Right ventricle myocardium inferior (tissue), 1 donor: ENCODE data around the gene INPP5D. TPM values are rescaled to one million over a fixed set of nuclear protein-coding genes. Genes with fewer than 3 reads are reported as not detected.
"Not testable (repeated sequence)": the region's sequence is repeated elsewhere in the genome, so short reads cannot be mapped to it uniquely, and the experiment has no call there.

Experiments used
- ATAC-seq: fragments of 200-7000 bp; cut with Tn5 transposase; one replicate; pipeline ENCODE4 v1.9.1; 2020; ENCODE audit warnings: mild to moderate bottlenecking, moderate library complexity
- DNase-seq: peaks from one replicate; pipeline ENCODE4 v3.0.0; 2021; ENCODE audit errors: missing footprints
- intact Hi-C: fragments of 100-400 bp; cut with DNase I; formaldehyde crosslinking; loops from one replicate; pipeline ENCODE4 v1.11.0; 2022
- total RNA-seq: library from RNA; stranded (reverse); fragmentation: NEBNext Ultra II Directional; extraction: Animal tissue kit (Norgen Biotek cat#: 25700); gene quantifications from one replicate; pipeline ENCODE4 v1.2.1, GENCODE V29; 2021
- donor health status: DM: no; HTN: yes; CAD: no; lungs with severe emphysema.

INPP5D gene
- total RNA-seq, 1 donor from 2014 or later = 5.2 TPM

GRCh38 chr2:233174137-233174536, 114.0 kb downstream of the INPP5D start:
- DNase-seq = no peak
- intact Hi-C loops = no loop called here
- ATAC-seq = no peak

- intact Hi-C loops = no loop called here
- DNase-seq = no peak
- ATAC-seq = peak; percentile 50
These were observed 119.1 kb downstream of the INPP5D start for GRCh38 chr2:233178994-233179847.

GRCh38 chr2:233179848-233180366, 119.8 kb downstream of the INPP5D start:
- intact Hi-C loops = no loop called here
- no peak for ATAC-seq
- DNase-seq = no peak

- ATAC-seq (no peak), DNase-seq (no peak)
- intact Hi-C loops = no loop called here
These were observed 123.8 kb downstream of the INPP5D start for GRCh38 chr2:233183869-233184418.

- intact Hi-C loops = no loop called here
- no peak for ATAC-seq
These were observed 124.5 kb downstream of the INPP5D start for GRCh38 chr2:233184669-233185068.

GRCh38 chr2:233185330-233185729, 125.2 kb downstream of the INPP5D start:
- intact Hi-C loops = no loop called here
- DNase-seq = no peak
- ATAC-seq = no peak

More at GRCh38 chr2:233184669-233185068, 124.5 kb downstream of the INPP5D start:
- DNase-seq = no peak

- ATAC-seq = no peak
- intact Hi-C loops = no loop called here
- no peak for DNase-seq
These were observed 125.8 kb downstream of the INPP5D start for GRCh38 chr2:233185963-233186362.

- intact Hi-C loops = no loop called here
- ATAC-seq (no peak), DNase-seq (no peak)
These were observed 126.7 kb downstream of the INPP5D start for GRCh38 chr2:233186851-233187250.

- DNase-seq = no peak
- intact Hi-C loops = no loop called here
- ATAC-seq = no peak
These were observed 128.9 kb downstream of the INPP5D start for GRCh38 chr2:233189025-233189424.

- DNase-seq, ATAC-seq, intact Hi-C loops: not testable (repeated sequence)
These were observed 130.9 kb downstream of the INPP5D start for GRCh38 chr2:233191016-233191415.

- intact Hi-C loops = no loop called here
- ATAC-seq = no peak
These were observed 133.6 kb downstream of the INPP5D start for GRCh38 chr2:233193738-233194137.

GRCh38 chr2:233195027-233195426, 134.9 kb downstream of the INPP5D start:
- intact Hi-C loops = no loop called here
- ATAC-seq (no peak), DNase-seq (no peak)

More at GRCh38 chr2:233193738-233194137, 133.6 kb downstream of the INPP5D start:
- no peak for DNase-seq

GRCh38 chr2:233197022-233197421, 136.9 kb downstream of the INPP5D start:
- intact Hi-C loops = no loop called here
- ATAC-seq = no peak
- no peak for DNase-seq

- ATAC-seq (no peak), DNase-seq (no peak)
- intact Hi-C loops = no loop called here
These were observed 137.9 kb downstream of the INPP5D start for GRCh38 chr2:233198026-233198425.

GRCh38 chr2:233199870-233200269, 139.7 kb downstream of the INPP5D start:
- ATAC-seq = no peak
- no peak for DNase-seq
- intact Hi-C loops = no loop called here

GRCh38 chr2:233200790-233201189, 140.6 kb downstream of the INPP5D start:
- intact Hi-C loops, ATAC-seq, DNase-seq: not testable (repeated sequence)

GRCh38 chr2:233201258-233202013, 141.3 kb downstream of the INPP5D start:
- no peak for DNase-seq
- intact Hi-C loops = no loop called here
- ATAC-seq = no peak

GRCh38 chr2:233202531-233202944, 142.4 kb downstream of the INPP5D start:
- intact Hi-C loops = no loop called here
- ATAC-seq (peak; percentile 20), DNase-seq (no peak)

GRCh38 chr2:233203060-233203459, 142.9 kb downstream of the INPP5D start:
- ATAC-seq (no peak), DNase-seq (no peak)
- intact Hi-C loops = no loop called here
